Progenitor cell of endocrine pancreas (in vitro differentiated cells): ENCODE measurements around the gene PSORS1C1. TPM values are rescaled to one million over a fixed set of nuclear protein-coding genes. Genes with fewer than 3 reads are reported as not detected.

ENCODE experiments used
- DNase-seq: peaks from one replicate; pipeline ENCODE4 v3.0.0; 2021; ENCODE audit warnings: low spot score; ENCODE audit not compliant: unreplicated experiment
- H3K27ac Mint-ChIP-seq: 2 replicates; pipeline ENCODE4 v1.8.0; 2021; ENCODE audit warnings: mild to moderate bottlenecking, moderate library complexity, mixed read lengths
- H3K27me3 Mint-ChIP-seq: 2 replicates; pipeline ENCODE4 v1.8.0; 2021; ENCODE audit warnings: mixed read lengths
- H3K36me3 Mint-ChIP-seq: 2 replicates; pipeline ENCODE4 v1.8.0; 2022; ENCODE audit warnings: mixed read lengths; ENCODE audit not compliant: insufficient read depth
- H3K4me1 Mint-ChIP-seq: 2 replicates; pipeline ENCODE4 v1.8.0; 2021; ENCODE audit warnings: low read depth, mixed read lengths
- H3K4me3 Mint-ChIP-seq: 2 replicates; pipeline ENCODE4 v1.8.0; 2021; ENCODE audit warnings: low read depth, mild to moderate bottlenecking, moderate library complexity, mixed read lengths
- H3K9me3 Mint-ChIP-seq: 2 replicates; pipeline ENCODE4 v1.8.0; 2021; ENCODE audit warnings: low read depth, mixed read lengths
- total RNA-seq: library from RNA; stranded (reverse); gene quantifications from 2 replicates; pipeline ENCODE4 v1.2.1, GENCODE V29; 2021
- TF ChIP-seq, protein P1 (sequence below): fragments of 200-600 bp; sonication (generic); IDR thresholded peaks from one replicate; pipeline ENCODE4 v1.5.0; 2021; ENCODE audit warnings: antibody characterized with exemption, mild to moderate bottlenecking; ENCODE audit not compliant: unreplicated experiment

PSORS1C1 gene
- total RNA-seq, 1 donor from 2014 or later, result not detected

DNA sequence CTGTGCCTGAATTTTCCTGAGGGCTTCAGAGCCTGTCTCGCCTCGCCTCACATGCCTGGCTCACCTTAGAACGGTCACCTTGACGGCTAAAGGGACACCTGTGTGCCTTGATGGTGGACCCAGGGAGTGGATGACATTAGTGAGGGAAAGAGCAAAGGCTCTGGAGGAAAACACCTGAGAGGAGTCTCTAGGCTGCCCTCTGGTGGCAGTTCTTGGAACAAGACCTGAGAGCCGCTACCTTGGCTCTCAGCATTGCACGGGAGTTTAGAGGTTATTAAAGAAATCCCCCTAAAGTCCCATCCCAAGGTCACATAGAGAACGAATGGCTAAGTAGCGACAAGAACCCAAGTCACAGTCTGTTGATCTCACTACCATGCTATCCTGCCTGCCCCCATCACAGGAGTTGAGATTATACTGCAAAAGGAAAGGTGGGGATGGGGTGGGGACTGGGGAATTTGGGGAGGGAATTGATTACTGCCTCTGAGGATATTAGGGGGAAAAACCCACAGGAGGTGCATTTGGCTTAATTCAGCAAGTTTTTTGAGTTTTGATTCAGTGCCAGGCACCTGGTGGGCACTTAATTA lies 13.6 kb downstream of the PSORS1C1 start:
- H3K27ac Mint-ChIP-seq, result no peak overlapping the region
- peak; percentile 70 for DNase-seq
- H3K9me3 Mint-ChIP-seq, result no peaks in the 10 kb centered on the region
- H3K4me1 Mint-ChIP-seq, result peaks cover 9% of the 10 kb centered on the region
- no peaks in the 10 kb centered on the region for H3K36me3 Mint-ChIP-seq
- no peak overlapping the region for H3K4me3 Mint-ChIP-seq
- TF ChIP-seq, protein P1, sequence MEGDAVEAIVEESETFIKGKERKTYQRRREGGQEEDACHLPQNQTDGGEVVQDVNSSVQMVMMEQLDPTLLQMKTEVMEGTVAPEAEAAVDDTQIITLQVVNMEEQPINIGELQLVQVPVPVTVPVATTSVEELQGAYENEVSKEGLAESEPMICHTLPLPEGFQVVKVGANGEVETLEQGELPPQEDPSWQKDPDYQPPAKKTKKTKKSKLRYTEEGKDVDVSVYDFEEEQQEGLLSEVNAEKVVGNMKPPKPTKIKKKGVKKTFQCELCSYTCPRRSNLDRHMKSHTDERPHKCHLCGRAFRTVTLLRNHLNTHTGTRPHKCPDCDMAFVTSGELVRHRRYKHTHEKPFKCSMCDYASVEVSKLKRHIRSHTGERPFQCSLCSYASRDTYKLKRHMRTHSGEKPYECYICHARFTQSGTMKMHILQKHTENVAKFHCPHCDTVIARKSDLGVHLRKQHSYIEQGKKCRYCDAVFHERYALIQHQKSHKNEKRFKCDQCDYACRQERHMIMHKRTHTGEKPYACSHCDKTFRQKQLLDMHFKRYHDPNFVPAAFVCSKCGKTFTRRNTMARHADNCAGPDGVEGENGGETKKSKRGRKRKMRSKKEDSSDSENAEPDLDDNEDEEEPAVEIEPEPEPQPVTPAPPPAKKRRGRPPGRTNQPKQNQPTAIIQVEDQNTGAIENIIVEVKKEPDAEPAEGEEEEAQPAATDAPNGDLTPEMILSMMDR, result peak; percentile 88
- peaks cover 31% of the 10 kb centered on the region for H3K27me3 Mint-ChIP-seq

DNA sequence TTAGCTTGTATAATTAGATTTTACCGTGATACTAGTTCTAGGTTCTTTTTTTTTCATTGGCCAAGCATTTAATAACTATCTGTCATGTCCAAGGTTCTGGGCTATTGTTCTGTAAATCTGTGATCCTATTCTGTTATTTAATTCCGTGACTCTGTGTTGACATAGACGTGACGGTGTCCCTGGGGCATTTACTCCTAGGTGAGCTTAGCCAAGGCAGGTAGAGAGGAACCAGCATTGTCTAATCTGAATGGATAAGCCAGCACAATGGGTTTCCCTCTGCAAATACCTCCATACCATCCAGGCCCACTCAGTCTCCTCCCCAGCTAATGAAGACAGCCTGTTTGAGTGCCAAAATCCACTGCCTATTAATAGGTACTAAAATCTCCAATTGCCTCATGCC lies 14.5 kb downstream of the PSORS1C1 start:
- no peak for DNase-seq
- no peaks in the 10 kb centered on the region for H3K36me3 Mint-ChIP-seq
- no peak overlapping the region for H3K4me3 Mint-ChIP-seq
- H3K4me1 Mint-ChIP-seq, result peaks cover 9% of the 10 kb centered on the region
- no peaks in the 10 kb centered on the region for H3K9me3 Mint-ChIP-seq
- TF ChIP-seq, protein P1, result no peak
- H3K27ac Mint-ChIP-seq, result no peak overlapping the region
- H3K27me3 Mint-ChIP-seq, result peaks cover 25% of the 10 kb centered on the region

DNA sequence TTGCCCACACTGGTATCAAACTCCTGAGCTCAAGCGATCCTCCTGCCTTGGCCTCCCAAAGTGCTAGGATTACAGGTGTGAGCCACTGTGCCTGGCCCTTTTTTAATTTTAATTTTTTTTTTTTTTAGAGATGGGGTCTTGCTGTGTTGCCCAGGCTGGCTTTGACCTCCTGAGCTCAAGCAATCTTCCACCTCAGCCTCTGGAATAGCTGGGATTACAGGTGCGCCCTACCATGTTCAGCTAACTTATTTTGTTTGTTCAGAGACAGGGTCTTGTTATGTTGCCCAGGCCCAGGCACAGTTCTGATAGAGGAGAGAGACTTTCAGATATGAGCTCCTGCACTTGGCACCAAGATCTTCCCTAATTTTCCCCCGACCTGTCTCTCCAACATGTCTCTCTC lies 16.2 kb downstream of the PSORS1C1 start:
- TF ChIP-seq, protein P1, result no peak
- H3K9me3 Mint-ChIP-seq, result no peaks in the 10 kb centered on the region
- DNase-seq, result no peak
- H3K36me3 Mint-ChIP-seq, result no peaks in the 10 kb centered on the region
- peaks cover 21% of the 10 kb centered on the region for H3K27me3 Mint-ChIP-seq
- H3K27ac Mint-ChIP-seq, result no peak overlapping the region
- no peak overlapping the region for H3K4me3 Mint-ChIP-seq
- peaks cover 9% of the 10 kb centered on the region for H3K4me1 Mint-ChIP-seq

- H3K36me3 Mint-ChIP-seq, result no peaks in the 10 kb centered on the region
- no peak overlapping the region for H3K4me3 Mint-ChIP-seq
- DNase-seq, result no peak
- H3K4me1 Mint-ChIP-seq, result peaks cover 6% of the 10 kb centered on the region
- TF ChIP-seq, protein P1, result no peak
- peaks cover 18% of the 10 kb centered on the region for H3K27me3 Mint-ChIP-seq
- no peaks in the 10 kb centered on the region for H3K9me3 Mint-ChIP-seq
- H3K27ac Mint-ChIP-seq, result no peak overlapping the region
Observed at GRCh38 chr6:31131595-31131994, 17.0 kb downstream of the PSORS1C1 start.

DNA sequence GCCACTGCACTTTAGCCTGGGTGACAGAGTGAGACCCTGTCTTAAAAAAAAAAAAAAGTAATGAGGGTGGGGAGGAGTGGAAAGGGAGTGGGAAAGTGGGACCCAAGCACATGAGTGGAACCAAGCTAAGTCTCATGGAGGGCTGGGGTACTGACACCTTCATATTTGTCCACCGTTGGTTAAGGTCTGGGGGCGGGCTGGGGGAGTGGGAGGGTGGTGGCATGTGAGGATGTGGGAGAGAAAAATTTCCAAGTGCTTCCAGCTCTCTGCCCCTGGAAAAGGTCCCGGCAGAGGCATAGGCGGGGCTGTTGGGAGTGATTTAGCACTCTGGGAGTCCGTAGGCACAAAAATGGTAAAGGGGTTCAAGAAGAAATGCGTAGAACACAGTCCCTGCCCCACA lies 18.2 kb downstream of the PSORS1C1 start:
- peaks cover 5% of the 10 kb centered on the region for H3K4me1 Mint-ChIP-seq
- no peaks in the 10 kb centered on the region for H3K36me3 Mint-ChIP-seq
- H3K9me3 Mint-ChIP-seq, result no peaks in the 10 kb centered on the region
- peaks cover 20% of the 10 kb centered on the region for H3K27me3 Mint-ChIP-seq
- TF ChIP-seq, protein P1, result no peak
- no peak for DNase-seq
- H3K27ac Mint-ChIP-seq, result no peak overlapping the region
- H3K4me3 Mint-ChIP-seq, result no peak overlapping the region
